ENCODE results near the gene WASHC4.

WASHC4 gene

GRCh38 chr12:105100207-105100985, 7.1 kb upstream of the WASHC4 start:
- no peak overlapping the region for H2AFZ ChIP-seq (ENCODE audit: low read length)

DNA sequence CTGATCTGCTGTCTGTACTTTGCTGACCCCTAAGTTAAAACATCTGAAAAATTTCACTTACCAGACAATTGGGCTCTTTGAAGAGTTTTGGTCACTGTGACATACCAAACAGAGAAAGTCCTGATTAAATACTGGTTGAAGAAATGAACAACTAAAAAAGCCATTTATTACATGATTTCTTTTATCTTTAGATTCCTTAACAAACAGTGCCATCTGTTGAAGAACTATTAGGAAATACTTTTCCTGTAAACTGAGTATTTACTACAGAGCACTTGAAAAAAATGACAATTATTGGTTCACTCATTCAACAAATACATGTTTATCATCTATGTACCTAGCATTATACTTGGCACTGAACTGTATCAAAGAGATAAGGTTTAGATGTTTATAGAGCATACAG, 6.5 kb upstream of the WASHC4 start:
- no peaks in the 10 kb centered on the region for H3K9me2 ChIP-seq (replicated peaks; ENCODE audit: low read depth, low read length)
- H2AFZ ChIP-seq (ENCODE audit: low read length), result no peak overlapping the region
- H3K36me3 ChIP-seq (ENCODE audit: insufficient read depth, low read length), result no peaks in the 10 kb centered on the region
- TF ChIP-seq, protein P1, sequence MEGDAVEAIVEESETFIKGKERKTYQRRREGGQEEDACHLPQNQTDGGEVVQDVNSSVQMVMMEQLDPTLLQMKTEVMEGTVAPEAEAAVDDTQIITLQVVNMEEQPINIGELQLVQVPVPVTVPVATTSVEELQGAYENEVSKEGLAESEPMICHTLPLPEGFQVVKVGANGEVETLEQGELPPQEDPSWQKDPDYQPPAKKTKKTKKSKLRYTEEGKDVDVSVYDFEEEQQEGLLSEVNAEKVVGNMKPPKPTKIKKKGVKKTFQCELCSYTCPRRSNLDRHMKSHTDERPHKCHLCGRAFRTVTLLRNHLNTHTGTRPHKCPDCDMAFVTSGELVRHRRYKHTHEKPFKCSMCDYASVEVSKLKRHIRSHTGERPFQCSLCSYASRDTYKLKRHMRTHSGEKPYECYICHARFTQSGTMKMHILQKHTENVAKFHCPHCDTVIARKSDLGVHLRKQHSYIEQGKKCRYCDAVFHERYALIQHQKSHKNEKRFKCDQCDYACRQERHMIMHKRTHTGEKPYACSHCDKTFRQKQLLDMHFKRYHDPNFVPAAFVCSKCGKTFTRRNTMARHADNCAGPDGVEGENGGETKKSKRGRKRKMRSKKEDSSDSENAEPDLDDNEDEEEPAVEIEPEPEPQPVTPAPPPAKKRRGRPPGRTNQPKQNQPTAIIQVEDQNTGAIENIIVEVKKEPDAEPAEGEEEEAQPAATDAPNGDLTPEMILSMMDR (conservative IDR thresholded peaks at IDR 0.05; ENCODE audit: low read length), result peak; percentile 50
- no peak for TF ChIP-seq EZH2phosphoT487 (IDR thresholded peaks at IDR 0.05; ENCODE audit: borderline replicate concordance)
- H3K9me3 ChIP-seq (ENCODE audit: insufficient read depth, low read depth, low read length), result peaks cover 6% of the 10 kb centered on the region; the same call in 1 of the 2 replicates
- no peaks in the 10 kb centered on the region for H3K79me2 ChIP-seq (ENCODE audit: insufficient read depth, low read length)
- H3K4me2 ChIP-seq (ENCODE audit: low read depth, low read length, poor library complexity, severe bottlenecking), result peak overlapping the region; percentile 73
- no peaks in the 10 kb centered on the region for H4K20me1 ChIP-seq (ENCODE audit: insufficient read depth, low read length, poor library complexity, severe bottlenecking)
- H3K27me3 ChIP-seq (ENCODE audit: insufficient read depth, low read length, poor library complexity, severe bottlenecking), result no peaks in the 10 kb centered on the region
- H3K9ac ChIP-seq (ENCODE audit: low read depth, low read length, poor library complexity, severe bottlenecking), result no peak overlapping the region
- H3F3A ChIP-seq (ENCODE audit: low read depth), result peaks cover 10% of the 10 kb centered on the region
- peaks cover 23% of the 10 kb centered on the region for H3K4me1 ChIP-seq (ENCODE audit: insufficient read depth, low read length, poor library complexity, severe bottlenecking)
- H3K4me3 ChIP-seq (ENCODE audit: low read length, poor library complexity, severe bottlenecking), result no peak overlapping the region

More at GRCh38 chr12:105100207-105100985, 7.1 kb upstream of the WASHC4 start:
- Histone ChIP-seq H3K36me3 (ENCODE audit: insufficient read depth, low read length) (no peaks in the 10 kb centered on the region), H3K9me2 (replicated peaks; ENCODE audit: low read depth, low read length) (no peaks in the 10 kb centered on the region), H3K9ac (ENCODE audit: low read depth, low read length, poor library complexity, severe bottlenecking) (no peak overlapping the region), H3K4me2 (ENCODE audit: low read depth, low read length, poor library complexity, severe bottlenecking) (peak overlapping the region; percentile 73), H3K27me3 (ENCODE audit: insufficient read depth, low read length, poor library complexity, severe bottlenecking) (no peaks in the 10 kb centered on the region), H3K4me3 (ENCODE audit: low read length, poor library complexity, severe bottlenecking) (no peak overlapping the region), H3K79me2 (ENCODE audit: insufficient read depth, low read length) (no peaks in the 10 kb centered on the region), H3K9me3 (ENCODE audit: insufficient read depth, low read depth, low read length) (peaks cover 6% of the 10 kb centered on the region; the same call in 1 of the 2 replicates), H3F3A (ENCODE audit: low read depth) (peaks cover 10% of the 10 kb centered on the region), H3K4me1 (ENCODE audit: insufficient read depth, low read length, poor library complexity, severe bottlenecking) (peaks cover 23% of the 10 kb centered on the region), H4K20me1 (ENCODE audit: insufficient read depth, low read length, poor library complexity, severe bottlenecking) (no peaks in the 10 kb centered on the region)
- TF ChIP-seq, protein P1 (conservative IDR thresholded peaks at IDR 0.05; ENCODE audit: low read length), result no peak
- TF ChIP-seq EZH2phosphoT487 (IDR thresholded peaks at IDR 0.05; ENCODE audit: borderline replicate concordance), result no peak

DNA sequence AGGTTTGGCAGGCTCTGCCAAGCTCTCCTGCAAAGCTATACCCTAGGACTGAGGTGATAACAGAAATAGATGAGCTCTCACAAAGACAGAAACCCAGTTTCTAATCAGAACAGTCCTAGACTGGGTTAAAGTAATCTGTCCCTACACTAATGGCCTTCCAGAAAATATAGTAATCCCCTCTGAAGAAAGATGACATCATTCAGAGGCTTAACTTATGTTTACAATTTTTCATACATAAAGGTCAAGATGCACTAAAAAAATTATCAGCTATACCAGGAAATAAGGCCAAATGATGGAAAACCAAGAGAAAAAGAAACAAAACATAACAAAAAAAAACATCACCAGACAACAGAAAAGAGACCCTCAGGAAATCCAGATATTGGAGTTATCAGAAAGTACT, 4.9 kb upstream of the WASHC4 start:
- Histone ChIP-seq H4K20me1 (ENCODE audit: insufficient read depth, low read length, poor library complexity, severe bottlenecking) (no peaks in the 10 kb centered on the region), H3K79me2 (ENCODE audit: insufficient read depth, low read length) (no peaks in the 10 kb centered on the region), H3K4me2 (ENCODE audit: low read depth, low read length, poor library complexity, severe bottlenecking) (no peak overlapping the region), H3K9ac (ENCODE audit: low read depth, low read length, poor library complexity, severe bottlenecking) (no peak overlapping the region), H3K9me3 (ENCODE audit: insufficient read depth, low read depth, low read length) (peaks cover 6% of the 10 kb centered on the region; the same call in 1 of the 2 replicates), H3K27me3 (ENCODE audit: insufficient read depth, low read length, poor library complexity, severe bottlenecking) (no peaks in the 10 kb centered on the region), H3K9me2 (replicated peaks; ENCODE audit: low read depth, low read length) (no peaks in the 10 kb centered on the region), H2AFZ (ENCODE audit: low read length) (no peak overlapping the region), H3K4me1 (ENCODE audit: insufficient read depth, low read length, poor library complexity, severe bottlenecking) (peaks cover 30% of the 10 kb centered on the region), H3K36me3 (ENCODE audit: insufficient read depth, low read length) (no peaks in the 10 kb centered on the region), H3F3A (ENCODE audit: low read depth) (peaks cover 10% of the 10 kb centered on the region), H3K4me3 (ENCODE audit: low read length, poor library complexity, severe bottlenecking) (no peak overlapping the region)
- TF ChIP-seq EZH2phosphoT487 (IDR thresholded peaks at IDR 0.05; ENCODE audit: borderline replicate concordance), result no peak
- TF ChIP-seq, protein P1 (conservative IDR thresholded peaks at IDR 0.05; ENCODE audit: low read length), result no peak
